Dermis blood vessel endothelial cell (primary cell): ENCODE data around the gene BGN. TPM values are rescaled to one million over a fixed set of nuclear protein-coding genes. Genes with fewer than 3 reads are reported as not detected.
A peak's percentile ranks its signal among the peaks of the same experiment; 100 is the strongest.

Source experiments
- DNase-seq: peaks from one replicate; pipeline ENCODE4 v3.0.0; 2010
- total RNA-seq: library from RNA; depleted of rRNA; stranded (reverse); fragments of >200 nt; gene quantifications from 2 replicates; pipeline ENCODE4 v1.2.3, GENCODE V29; 2014

Gene BGN
- total RNA-seq, 1 donor from 2014 or later, result 27.4 TPM

GRCh38 chrX:153533091-153533490, 38.3 kb downstream of the BGN start:
- no peak for DNase-seq

- no peak for DNase-seq
Measured at GRCh38 chrX:153537080-153537479, 42.3 kb downstream of the BGN start.

- DNase-seq, result no peak
Measured at GRCh38 chrX:153537526-153538295, 42.9 kb downstream of the BGN start.

GRCh38 chrX:153538424-153538823, 43.6 kb downstream of the BGN start:
- no peak for DNase-seq

GRCh38 chrX:153539171-153539978, 44.6 kb downstream of the BGN start:
- peak; percentile 78 for DNase-seq

GRCh38 chrX:153539979-153540358, 45.2 kb downstream of the BGN start:
- no peak for DNase-seq

GRCh38 chrX:153544727-153545126, 49.9 kb downstream of the BGN start:
- no peak for DNase-seq

GRCh38 chrX:153546386-153546785, 51.6 kb downstream of the BGN start:
- no peak for DNase-seq

- DNase-seq, result no peak
Measured at GRCh38 chrX:153547195-153547594, 52.4 kb downstream of the BGN start.

GRCh38 chrX:153549231-153549630, 54.5 kb downstream of the BGN start:
- no peak for DNase-seq

GRCh38 chrX:153549807-153550206, 55.0 kb downstream of the BGN start:
- no peak for DNase-seq

- no peak for DNase-seq
Measured at GRCh38 chrX:153551135-153551534, 56.4 kb downstream of the BGN start.

GRCh38 chrX:153554519-153555167, 59.9 kb downstream of the BGN start:
- DNase-seq, result peak; percentile 65

GRCh38 chrX:153556767-153557166, 62.0 kb downstream of the BGN start:
- no peak for DNase-seq

- no peak for DNase-seq
Measured at GRCh38 chrX:153557618-153558355, 63.0 kb downstream of the BGN start.

Other genes with a start within 250 kb of the BGN start
- gene PNMA6F, start 173.2 kb upstream of the BGN start, total RNA-seq, result not detected in 2 replicates
- gene ZNF275, start 160.8 kb upstream of the BGN start, total RNA-seq, result 5.3 and 7.3 TPM in 2 replicates
- gene PNMA6E, start 93.6 kb upstream of the BGN start, total RNA-seq, result not detected in 2 replicates
- 0.51 and 0.70 TPM in 2 replicates for gene ZFP92, start 83.5 kb upstream of the BGN start, total RNA-seq
- 0.19 and 4.1 TPM in 2 replicates for gene TREX2, start 48.9 kb upstream of the BGN start, total RNA-seq
- 14.5 and 21.5 TPM in 2 replicates for gene HAUS7, start 24.4 kb upstream of the BGN start, total RNA-seq
- gene ATP2B3, start 22.7 kb downstream of the BGN start, total RNA-seq, result under 0.01 TPM in 1 of 2 replicates, not detected in the other
- gene CCNQ, start 104.2 kb downstream of the BGN start, total RNA-seq, result 27.0 and 42.4 TPM in 2 replicates
- gene DUSP9, start 152.2 kb downstream of the BGN start, total RNA-seq, result 0.05 and 0.17 TPM in 2 replicates
- gene PNCK, start 178.8 kb downstream of the BGN start, total RNA-seq, result not detected in 2 replicates
- gene SLC6A8, start 192.9 kb downstream of the BGN start, total RNA-seq, result 3.3 and 4.6 TPM in 2 replicates
- 303 and 321 TPM in 2 replicates for gene BCAP31, start 229.4 kb downstream of the BGN start, total RNA-seq
- 10.0 and 16.6 TPM in 2 replicates for gene ABCD1, start 229.9 kb downstream of the BGN start, total RNA-seq